Neural progenitor cell (in vitro differentiated cells): ENCODE data around the gene DOCK9.

Experiments
- EZH2 ChIP-seq: fragments of 200-600 bp; sonication (generic); IDR thresholded peaks from 2 replicates; pipeline ENCODE4 v1.6.1; 2017; ENCODE audit warnings: antibody characterized with exemption, mild to moderate bottlenecking, moderate library complexity
- TF ChIP-seq, protein P1 (sequence below): fragments of 200-600 bp; sonication (generic); IDR thresholded peaks from 2 replicates; pipeline ENCODE4 v1.5.1; 2017; ENCODE audit warnings: antibody characterized with exemption, mild to moderate bottlenecking

DNA sequence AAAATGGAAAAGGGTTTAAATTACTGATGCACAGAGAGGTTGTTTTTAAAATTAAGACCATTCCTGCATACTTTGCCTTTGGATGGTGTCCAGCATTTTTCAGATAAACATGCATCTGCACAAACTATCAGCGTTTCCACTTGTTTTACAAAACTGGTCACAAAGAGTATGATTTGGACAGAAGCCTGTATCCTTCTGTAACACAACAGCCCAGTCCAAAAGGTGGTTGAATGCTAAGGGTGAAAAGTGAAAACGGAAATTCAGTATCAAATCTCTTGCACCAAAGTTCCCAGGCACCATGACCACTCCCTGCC lies 21.7 kb upstream of the DOCK9 start:
- TF ChIP-seq EZH2: no peak
- TF ChIP-seq, protein P1, sequence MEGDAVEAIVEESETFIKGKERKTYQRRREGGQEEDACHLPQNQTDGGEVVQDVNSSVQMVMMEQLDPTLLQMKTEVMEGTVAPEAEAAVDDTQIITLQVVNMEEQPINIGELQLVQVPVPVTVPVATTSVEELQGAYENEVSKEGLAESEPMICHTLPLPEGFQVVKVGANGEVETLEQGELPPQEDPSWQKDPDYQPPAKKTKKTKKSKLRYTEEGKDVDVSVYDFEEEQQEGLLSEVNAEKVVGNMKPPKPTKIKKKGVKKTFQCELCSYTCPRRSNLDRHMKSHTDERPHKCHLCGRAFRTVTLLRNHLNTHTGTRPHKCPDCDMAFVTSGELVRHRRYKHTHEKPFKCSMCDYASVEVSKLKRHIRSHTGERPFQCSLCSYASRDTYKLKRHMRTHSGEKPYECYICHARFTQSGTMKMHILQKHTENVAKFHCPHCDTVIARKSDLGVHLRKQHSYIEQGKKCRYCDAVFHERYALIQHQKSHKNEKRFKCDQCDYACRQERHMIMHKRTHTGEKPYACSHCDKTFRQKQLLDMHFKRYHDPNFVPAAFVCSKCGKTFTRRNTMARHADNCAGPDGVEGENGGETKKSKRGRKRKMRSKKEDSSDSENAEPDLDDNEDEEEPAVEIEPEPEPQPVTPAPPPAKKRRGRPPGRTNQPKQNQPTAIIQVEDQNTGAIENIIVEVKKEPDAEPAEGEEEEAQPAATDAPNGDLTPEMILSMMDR: no peak
